Sigmoid colon (tissue), 4 donors: ENCODE data around the gene PPM1B.

Experiments used
- CTCF ChIP-seq, 4 experiments: fragments of 450-650 bp in 3 of 4; fragments of 200-600 bp in 1 of 4; IDR thresholded peaks; one replicate each; pipeline ENCODE4 v1.5.1; 2016 to 2019; ENCODE audit warnings: antibody characterized with exemption in 4 of 4, mild to moderate bottlenecking in 3 of 4, moderate library complexity in 2 of 4
- EP300 ChIP-seq, 4 donors: sonication (generic); formaldehyde crosslinking; IDR thresholded peaks; one replicate each; pipeline ENCODE4 v1.6.1; 2017; ENCODE audit warnings: antibody characterized with exemption in 4 of 4
- POLR2A ChIP-seq, 2 donors: fragments of 450-650 bp; IDR thresholded peaks; one replicate each; pipeline ENCODE4 v1.6.1; 2016; ENCODE audit warnings: antibody characterized with exemption in 2 of 2, mild to moderate bottlenecking in 2 of 2, moderate library complexity in 2 of 2
- POLR2AphosphoS5 ChIP-seq, 4 donors: sonication (generic); formaldehyde crosslinking; IDR thresholded peaks; one replicate each; pipeline ENCODE4 v1.6.1; 2017; ENCODE audit warnings: antibody characterized with exemption in 4 of 4

GRCh38 chr2:44254023-44254422 is 85.3 kb downstream of the PPM1B start:
- TF ChIP-seq CTCF (IDR thresholded peaks at IDR 0.05): no peak
- no peak for TF ChIP-seq POLR2A (IDR thresholded peaks at IDR 0.05)
- no peak for TF ChIP-seq EP300 (IDR thresholded peaks at IDR 0.05)
- TF ChIP-seq POLR2AphosphoS5 (IDR thresholded peaks at IDR 0.05): no peak
